GM23248 (cell line): ENCODE results near the gene MATR3.

Experiments used
- EZH2 ChIP-seq: fragments of 200-600 bp; sonication (generic); IDR thresholded peaks from 2 replicates; pipeline ENCODE4 v1.6.1; 2018; ENCODE audit warnings: antibody characterized with exemption, mild to moderate bottlenecking; ENCODE audit not compliant: insufficient read depth, poor library complexity, severe bottlenecking
- EZH2phosphoT487 ChIP-seq: fragments of 200-600 bp; sonication (generic); IDR thresholded peaks from 2 replicates; pipeline ENCODE4 v1.6.1; 2018; ENCODE audit warnings: antibody characterized with exemption, moderate library complexity, mild to moderate bottlenecking, low read depth; ENCODE audit not compliant: insufficient read depth

- TF ChIP-seq EZH2: no peak
- no peak for TF ChIP-seq EZH2phosphoT487
Observed at GRCh38 chr5:139340051-139340450, 46.5 kb downstream of the MATR3 start.
